HL-60 (cell line): ENCODE data around the gene CSNK1A1.
A peak's percentile ranks its signal among the peaks of the same experiment; 100 is the strongest.
"Not testable (repeated sequence)": the region's sequence is repeated elsewhere in the genome, so short reads cannot be mapped to it uniquely, and the experiment has no call there.

Experiments
- DNase-seq, 2 experiments: peaks; one replicate each; pipeline ENCODE4 v3.0.0-alpha.2; 2010 to 2020; ENCODE audit warnings: low read depth in 1 of 2, low spot score in 1 of 2
- H3K27ac ChIP-seq: fragments of 250-450 bp; sonication (Bioruptor Pico); replicated peaks from 2 replicates; pipeline ENCODE4 v1.5.1; 2020; ENCODE audit warnings: mild to moderate bottlenecking, moderate library complexity
- H3K27me3 ChIP-seq: fragments of 250-450 bp; sonication (Bioruptor Pico); 2 replicates; pipeline ENCODE4 v1.5.1; 2021; ENCODE audit warnings: mild to moderate bottlenecking, moderate library complexity; ENCODE audit not compliant: insufficient read depth, poor library complexity, severe bottlenecking
- H3K4me3 ChIP-seq: replicated peaks from 2 replicates; pipeline ENCODE4 v1.5.1; 2011; ENCODE audit warnings: mild to moderate bottlenecking, control low read depth, low read length; ENCODE audit not compliant: insufficient read depth
- CTCF ChIP-seq: IDR thresholded peaks from one replicate; pipeline ENCODE4 v1.5.1; 2011; ENCODE audit warnings: low read length, control low read depth, inconsistent platforms; ENCODE audit not compliant: insufficient read depth
- GABPA ChIP-seq: IDR thresholded peaks from 2 replicates; pipeline ENCODE4 v1.6.1; 2012; ENCODE audit warnings: low read depth
- POLR2AphosphoS5 ChIP-seq: IDR thresholded peaks from 2 replicates; pipeline ENCODE4 v1.6.1; 2012; ENCODE audit warnings: low read depth
- SPI1 ChIP-seq: IDR thresholded peaks from 2 replicates; pipeline ENCODE4 v1.6.1; 2012; ENCODE audit warnings: low read depth, mild to moderate bottlenecking, borderline replicate concordance
- TF ChIP-seq, protein P1 (sequence below): IDR thresholded peaks from 2 replicates; pipeline ENCODE4 v1.6.1; 2012; ENCODE audit warnings: low read depth; ENCODE audit not compliant: insufficient replicate concordance

Gene CSNK1A1

GRCh38 chr5:149445343-149445738 lies 105.9 kb downstream of the CSNK1A1 start:
- H3K27ac ChIP-seq = no peak overlapping the region
- no peak overlapping the region for H3K4me3 ChIP-seq
- no peak for DNase-seq
- no peaks in the 10 kb centered on the region for H3K27me3 ChIP-seq
- TF ChIP-seq POLR2AphosphoS5 (no peak), GABPA (no peak), SPI1 (no peak), CTCF (no peak)
- TF ChIP-seq, protein P1, sequence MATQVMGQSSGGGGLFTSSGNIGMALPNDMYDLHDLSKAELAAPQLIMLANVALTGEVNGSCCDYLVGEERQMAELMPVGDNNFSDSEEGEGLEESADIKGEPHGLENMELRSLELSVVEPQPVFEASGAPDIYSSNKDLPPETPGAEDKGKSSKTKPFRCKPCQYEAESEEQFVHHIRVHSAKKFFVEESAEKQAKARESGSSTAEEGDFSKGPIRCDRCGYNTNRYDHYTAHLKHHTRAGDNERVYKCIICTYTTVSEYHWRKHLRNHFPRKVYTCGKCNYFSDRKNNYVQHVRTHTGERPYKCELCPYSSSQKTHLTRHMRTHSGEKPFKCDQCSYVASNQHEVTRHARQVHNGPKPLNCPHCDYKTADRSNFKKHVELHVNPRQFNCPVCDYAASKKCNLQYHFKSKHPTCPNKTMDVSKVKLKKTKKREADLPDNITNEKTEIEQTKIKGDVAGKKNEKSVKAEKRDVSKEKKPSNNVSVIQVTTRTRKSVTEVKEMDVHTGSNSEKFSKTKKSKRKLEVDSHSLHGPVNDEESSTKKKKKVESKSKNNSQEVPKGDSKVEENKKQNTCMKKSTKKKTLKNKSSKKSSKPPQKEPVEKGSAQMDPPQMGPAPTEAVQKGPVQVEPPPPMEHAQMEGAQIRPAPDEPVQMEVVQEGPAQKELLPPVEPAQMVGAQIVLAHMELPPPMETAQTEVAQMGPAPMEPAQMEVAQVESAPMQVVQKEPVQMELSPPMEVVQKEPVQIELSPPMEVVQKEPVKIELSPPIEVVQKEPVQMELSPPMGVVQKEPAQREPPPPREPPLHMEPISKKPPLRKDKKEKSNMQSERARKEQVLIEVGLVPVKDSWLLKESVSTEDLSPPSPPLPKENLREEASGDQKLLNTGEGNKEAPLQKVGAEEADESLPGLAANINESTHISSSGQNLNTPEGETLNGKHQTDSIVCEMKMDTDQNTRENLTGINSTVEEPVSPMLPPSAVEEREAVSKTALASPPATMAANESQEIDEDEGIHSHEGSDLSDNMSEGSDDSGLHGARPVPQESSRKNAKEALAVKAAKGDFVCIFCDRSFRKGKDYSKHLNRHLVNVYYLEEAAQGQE = no peak

DNA sequence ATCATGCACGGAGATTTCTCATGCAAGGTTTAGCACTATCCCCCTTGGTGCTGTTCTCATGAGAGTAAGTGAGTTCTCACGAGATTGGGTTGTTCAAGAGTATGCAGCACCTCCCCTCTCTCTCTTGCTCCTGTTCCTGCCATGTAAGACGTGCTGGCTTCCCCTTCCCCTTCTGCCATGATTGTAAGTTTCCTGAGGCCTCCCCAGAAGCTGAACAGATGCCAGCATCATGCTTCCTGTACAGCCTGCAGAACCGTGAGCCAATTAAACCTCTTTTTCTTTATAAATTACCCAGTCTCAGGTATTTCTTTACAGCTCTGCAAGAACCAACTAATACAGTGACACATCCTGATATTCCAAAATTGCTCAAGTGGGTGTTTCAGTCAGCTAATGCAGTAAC lies 106.8 kb downstream of the CSNK1A1 start:
- not testable (repeated sequence) for H3K4me3 ChIP-seq, DNase-seq, H3K27me3 ChIP-seq, H3K27ac ChIP-seq

DNA sequence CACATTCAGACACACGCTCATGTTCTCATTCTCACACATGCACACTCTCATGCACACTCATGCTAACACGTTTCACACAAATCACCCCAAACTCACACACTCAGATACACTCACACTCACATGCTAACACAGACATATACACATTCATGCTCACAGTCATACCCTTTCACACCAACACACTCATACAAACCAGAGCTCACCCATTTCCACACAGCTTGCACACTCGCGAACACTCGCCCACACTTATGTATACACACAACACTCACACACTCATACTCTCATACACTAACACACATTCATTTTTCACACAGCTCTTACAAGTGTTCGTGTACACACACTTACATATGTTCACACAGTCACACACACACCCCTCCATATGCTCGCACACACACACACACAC lies 108.0 kb downstream of the CSNK1A1 start:
- Histone ChIP-seq H3K4me3 (no peak overlapping the region), H3K27ac (no peak overlapping the region), H3K27me3 (no peaks in the 10 kb centered on the region)
- no peak for TF ChIP-seq SPI1
- TF ChIP-seq POLR2AphosphoS5 = no peak
- TF ChIP-seq CTCF = no peak
- TF ChIP-seq GABPA = no peak
- TF ChIP-seq, protein P1 = no peak
- DNase-seq = no peak

- H3K27ac ChIP-seq = no peak overlapping the region
- DNase-seq = peak in 1 of 2 experiments; percentile 67
- H3K4me3 ChIP-seq = no peak overlapping the region
- TF ChIP-seq GABPA (no peak), POLR2AphosphoS5 (no peak), CTCF (peak; percentile 91)
- TF ChIP-seq, protein P1 = no peak
- H3K27me3 ChIP-seq = no peaks in the 10 kb centered on the region
Observed at GRCh38 chr5:149442563-149443182, 108.6 kb downstream of the CSNK1A1 start.
